NCI-H1105 treated with DMSO at 0.1 percent for 48 hours (cell line): ENCODE data around the gene SSC4D.
A peak's percentile ranks its signal among the peaks of the same experiment; 100 is the strongest.
"Not testable (repeated sequence)": the region's sequence is repeated elsewhere in the genome, so short reads cannot be mapped to it uniquely, and the experiment has no call there.

Source experiments
- DNase-seq: peaks from one replicate; lab custom pipeline; 2025; lab: John Stamatoyannopoulos, UW

Gene SSC4D

GRCh38 chr7:76409537-76409936 is at the start of gene SSC4D:
Gene SSC4D, minus strand, starts transcription at chr7:76409697. Its CDS starts 5,258 bp downstream, at chr7:76404439.
- DNase-seq, result no peak

GRCh38 chr7:76458504-76458903 is 49.0 kb upstream of the SSC4D start:
- not testable (repeated sequence) for DNase-seq

- not testable (repeated sequence) for DNase-seq
Measured at GRCh38 chr7:76457017-76457416, 47.5 kb upstream of the SSC4D start.

- not testable (repeated sequence) for DNase-seq
Measured at GRCh38 chr7:76445577-76446008, 36.1 kb upstream of the SSC4D start.

- peak; percentile 5 for DNase-seq
Measured at GRCh38 chr7:76443846-76444245, 34.3 kb upstream of the SSC4D start.

- DNase-seq, result not testable (repeated sequence)
Measured at GRCh38 chr7:76442664-76443446, 33.4 kb upstream of the SSC4D start.

- DNase-seq, result not testable (repeated sequence)
Measured at GRCh38 chr7:76441792-76442191, 32.3 kb upstream of the SSC4D start.

GRCh38 chr7:76440404-76440803 is 30.9 kb upstream of the SSC4D start:
- not testable (repeated sequence) for DNase-seq

GRCh38 chr7:76439120-76439888 is 29.8 kb upstream of the SSC4D start:
- DNase-seq, result not testable (repeated sequence)

- DNase-seq, result peak; percentile 63
Measured at GRCh38 chr7:76437873-76438272, 28.4 kb upstream of the SSC4D start.

- DNase-seq, result no peak
Measured at GRCh38 chr7:76430836-76431235, 21.3 kb upstream of the SSC4D start.

- no peak for DNase-seq
Measured at GRCh38 chr7:76430211-76430610, 20.7 kb upstream of the SSC4D start.

- DNase-seq, result no peak
Measured at GRCh38 chr7:76428868-76429805, 19.6 kb upstream of the SSC4D start.

- DNase-seq, result no peak
Measured at GRCh38 chr7:76428149-76428823, 18.8 kb upstream of the SSC4D start.

- no peak for DNase-seq
Measured at GRCh38 chr7:76427635-76428034, 18.1 kb upstream of the SSC4D start.

- DNase-seq, result no peak
Measured at GRCh38 chr7:76426246-76426645, 16.7 kb upstream of the SSC4D start.

GRCh38 chr7:76425558-76425957 is 16.1 kb upstream of the SSC4D start:
- DNase-seq, result not testable (repeated sequence)

- no peak for DNase-seq
Measured at GRCh38 chr7:76425156-76425555, 15.7 kb upstream of the SSC4D start.

GRCh38 chr7:76424413-76425111 is 15.1 kb upstream of the SSC4D start, which contains the start of gene ZP3:
Gene ZP3, plus strand, starts transcription at chr7:76424950. Its CDS starts 15 bp downstream, at chr7:76424965.
- no peak for DNase-seq

- no peak for DNase-seq
Measured at GRCh38 chr7:76423666-76424412, 14.3 kb upstream of the SSC4D start.
